Stomach (tissue), 9 donors: ENCODE results near the gene GDF2. TPM values are rescaled to one million over a fixed set of nuclear protein-coding genes. Genes with fewer than 3 reads are reported as not detected.

Experiments used
- DNase-seq, 2 donors: peaks; one replicate each; pipeline versions ENCODE4 v3.0.0 to v3.0.0-alpha.2; 2013 to 2019
- H3K27ac ChIP-seq, 5 donors: fragments of 200-600 bp in 4 of 5; sonication (generic) in 4 of 5; one replicate each; pipeline ENCODE4 v1.5.1; 2013 to 2019; ENCODE audit warnings: mild to moderate bottlenecking in 1 of 5, moderate library complexity in 1 of 5
- H3K27me3 ChIP-seq, 3 donors: fragments of 200-600 bp; sonication (generic); one replicate each; pipeline ENCODE4 v1.5.1; 2017 to 2019; ENCODE audit warnings: mixed run types in 1 of 3
- H3K36me3 ChIP-seq, 4 donors: fragments of 200-600 bp; sonication (generic); 1 replicate in 3 of 4; 2 replicates in 1 of 4; pipeline ENCODE4 v1.5.1; 2016 to 2019
- H3K4me1 ChIP-seq, 4 donors: fragments of 200-600 bp; sonication (generic); one replicate each; pipeline ENCODE4 v1.5.1; 2016 to 2019
- H3K4me3 ChIP-seq, 4 donors: fragments of 200-600 bp; sonication (generic) in 3 of 4; one replicate each; pipeline ENCODE4 v1.5.1; 2016 to 2019; ENCODE audit warnings: mild to moderate bottlenecking in 1 of 4
- H3K9me3 ChIP-seq, 4 donors: fragments of 200-600 bp; sonication (generic); one replicate each; pipeline ENCODE4 v1.5.1; 2016 to 2019
- EP300 ChIP-seq: sonication (generic); formaldehyde crosslinking; IDR thresholded peaks from one replicate; pipeline ENCODE4 v1.6.1; 2017; ENCODE audit warnings: antibody characterized with exemption
- POLR2A ChIP-seq, 4 donors: fragments of 450-650 bp; IDR thresholded peaks; one replicate each; pipeline ENCODE4 v1.6.1; 2016; ENCODE audit warnings: antibody characterized with exemption in 4 of 4, control low read depth in 2 of 4, mild to moderate bottlenecking in 1 of 4, moderate library complexity in 1 of 4
- POLR2AphosphoS5 ChIP-seq, 3 donors: sonication (generic); formaldehyde crosslinking; IDR thresholded peaks; one replicate each; pipeline ENCODE4 v1.6.1; 2016; ENCODE audit warnings: antibody characterized with exemption in 3 of 3
- WGBS, 5 donors: extraction: QIAGEN DNeasy Blood & Tissue Kit in 3 of 5; methylation state at CpG; one replicate each; pipeline versions ENCODE4 v1.1.5 to v1.1.7; 2013 to 2018; 5-methylcytosine and 5-hydroxymethylcytosine counted together
- intact Hi-C: fragments of 100-400 bp; cut with DNase I; formaldehyde crosslinking; loops from one replicate; pipeline ENCODE4 v1.15.1; 2023; ENCODE audit warnings: low total_unique reads
- polyA plus RNA-seq, 3 donors: library from polyadenylated mRNA; stranded (reverse); fragments of 200-250 nt; gene quantifications; one replicate each; pipeline ENCODE4 v1.2.3, GENCODE V29; 2013
- total RNA-seq, 5 donors: library from RNA; depleted of rRNA; stranded (reverse); fragments of >200 nt; gene quantifications; one replicate each; pipeline versions ENCODE4 v1.1.0 to v1.2.3, GENCODE V29; 2014 to 2016
- TF ChIP-seq, protein P1 (sequence below), 7 experiments: fragments of 450-650 bp in 4 of 7; fragments of 200-600 bp in 3 of 7; sonication (generic) in 3 of 7; IDR thresholded peaks; one replicate each; pipeline ENCODE4 v1.5.1; 2016 to 2019; ENCODE audit warnings: antibody characterized with exemption in 7 of 7, control low read depth in 2 of 7, mild to moderate bottlenecking in 1 of 7
- donor health status: healthy with polysubstance abuse.
- donor health status: Bipolar disorder and iron deficiency.
- donor health status: healthy.

Gene GDF2
- total and polyA plus RNA-seq, 8 donors, result not detected

GRCh38 chr10:47339759-47340607 lies 17.7 kb downstream of the GDF2 start:
- Histone ChIP-seq H3K4me3 (no peak overlapping the region), H3K9me3 (no peaks in the 10 kb centered on the region), H3K36me3 (no peaks in the 10 kb centered on the region), H3K27ac (no peak overlapping the region), H3K4me1 (peaks cover 0 to 8% (median 0%) of the 10 kb centered on the region in 4 donors), H3K27me3 (peaks cover 0 to 13% (median 0%) of the 10 kb centered on the region in 3 donors)
- intact Hi-C loops, result no loop called here
- DNase-seq, result peak in 1 of 2 donors; percentile 8
- 69 to 84% (median 72%) methylated on average over 13 to 15 of the region's 15 CpGs for WGBS, 5 donors
- TF ChIP-seq EP300 (no peak), POLR2A (IDR thresholded peaks at IDR 0.05) (no peak), POLR2AphosphoS5 (IDR thresholded peaks at IDR 0.05) (no peak)
- TF ChIP-seq, protein P1, sequence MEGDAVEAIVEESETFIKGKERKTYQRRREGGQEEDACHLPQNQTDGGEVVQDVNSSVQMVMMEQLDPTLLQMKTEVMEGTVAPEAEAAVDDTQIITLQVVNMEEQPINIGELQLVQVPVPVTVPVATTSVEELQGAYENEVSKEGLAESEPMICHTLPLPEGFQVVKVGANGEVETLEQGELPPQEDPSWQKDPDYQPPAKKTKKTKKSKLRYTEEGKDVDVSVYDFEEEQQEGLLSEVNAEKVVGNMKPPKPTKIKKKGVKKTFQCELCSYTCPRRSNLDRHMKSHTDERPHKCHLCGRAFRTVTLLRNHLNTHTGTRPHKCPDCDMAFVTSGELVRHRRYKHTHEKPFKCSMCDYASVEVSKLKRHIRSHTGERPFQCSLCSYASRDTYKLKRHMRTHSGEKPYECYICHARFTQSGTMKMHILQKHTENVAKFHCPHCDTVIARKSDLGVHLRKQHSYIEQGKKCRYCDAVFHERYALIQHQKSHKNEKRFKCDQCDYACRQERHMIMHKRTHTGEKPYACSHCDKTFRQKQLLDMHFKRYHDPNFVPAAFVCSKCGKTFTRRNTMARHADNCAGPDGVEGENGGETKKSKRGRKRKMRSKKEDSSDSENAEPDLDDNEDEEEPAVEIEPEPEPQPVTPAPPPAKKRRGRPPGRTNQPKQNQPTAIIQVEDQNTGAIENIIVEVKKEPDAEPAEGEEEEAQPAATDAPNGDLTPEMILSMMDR (IDR thresholded peaks at IDR 0.05), result no peak

DNA sequence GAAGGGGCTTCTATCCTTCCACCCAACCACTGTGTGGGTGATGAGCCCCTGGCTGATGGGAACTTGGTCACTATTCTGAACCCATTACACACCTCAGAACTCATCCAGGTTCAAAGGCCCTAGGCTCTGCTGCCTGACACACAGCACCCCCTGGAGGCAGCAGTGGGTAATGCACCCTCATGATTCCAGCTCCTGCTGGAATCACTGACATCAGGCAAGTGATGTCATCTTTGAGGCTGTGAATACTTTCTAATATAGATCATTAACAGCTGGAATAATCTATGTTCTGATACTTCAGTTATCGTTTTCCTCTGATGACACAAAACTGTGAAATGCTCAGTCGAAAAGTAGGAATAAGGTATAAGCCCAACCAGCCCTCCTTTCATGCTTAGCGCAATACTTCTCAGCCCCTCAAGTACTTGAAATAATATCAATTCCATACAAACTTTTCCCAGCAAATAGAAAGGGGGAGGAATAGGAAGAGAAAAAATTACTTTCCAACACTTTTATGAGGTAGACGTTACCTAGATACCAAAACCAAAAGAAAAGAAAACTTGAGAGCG lies 18.4 kb downstream of the GDF2 start:
- 66 to 74% (median 66%) methylated on average over 5 of the region's 5 CpGs for WGBS, 5 donors
- no peak for TF ChIP-seq POLR2AphosphoS5 (IDR thresholded peaks at IDR 0.05)
- no peak for TF ChIP-seq EP300
- no peak for TF ChIP-seq POLR2A (IDR thresholded peaks at IDR 0.05)
- TF ChIP-seq, protein P1 (IDR thresholded peaks at IDR 0.05), result peak in 5 of 7 experiments; percentile 28 to 93 (median 83)
- intact Hi-C loops, result no loop called here
- Histone ChIP-seq H3K27ac (no peak overlapping the region), H3K27me3 (peaks cover 0 to 13% (median 0%) of the 10 kb centered on the region in 3 donors), H3K36me3 (no peaks in the 10 kb centered on the region), H3K4me3 (no peak overlapping the region), H3K9me3 (no peaks in the 10 kb centered on the region), H3K4me1 (peaks cover 0 to 8% (median 0%) of the 10 kb centered on the region in 4 donors)
- peak; percentile 68 to 84 for DNase-seq

GRCh38 chr10:47344996-47345870 lies 23.0 kb downstream of the GDF2 start:
- H3K27me3 ChIP-seq, result peaks cover 0 to 6% (median 0%) of the 10 kb centered on the region in 3 donors
- no peaks in the 10 kb centered on the region for H3K9me3 ChIP-seq
- no peaks in the 10 kb centered on the region for H3K36me3 ChIP-seq
- no peak for DNase-seq
- H3K4me3 ChIP-seq, result no peak overlapping the region
- WGBS, 5 donors, result 84 to 91% (median 85%) methylated on average over 13 of the region's 13 CpGs
- H3K27ac ChIP-seq, result no peak overlapping the region
- TF ChIP-seq EP300 (no peak), POLR2AphosphoS5 (IDR thresholded peaks at IDR 0.05) (no peak), POLR2A (IDR thresholded peaks at IDR 0.05) (no peak)
- TF ChIP-seq, protein P1 (IDR thresholded peaks at IDR 0.05), result no peak
- intact Hi-C loops, result no loop called here
- no peaks in the 10 kb centered on the region for H3K4me1 ChIP-seq
